Skin epidermis (tissue), 12 donors: ENCODE data around the gene TXNRD2.

Experiments
- H3K27ac ChIP-seq, 21 experiments: fragments of 200-600 bp; sonication (generic) in 11 of 21; one replicate each; pipeline ENCODE4 v1.5.0; 2020; ENCODE audit warnings: mild to moderate bottlenecking in 3 of 21, inconsistent platforms in 2 of 21, moderate library complexity in 2 of 21
- H3K4me3 ChIP-seq, 7 experiments: fragments of 200-600 bp; sonication (generic) in 2 of 7; one replicate each; pipeline ENCODE4 v1.5.0; 2020; ENCODE audit warnings: inconsistent platforms in 2 of 7, mild to moderate bottlenecking in 2 of 7, moderate library complexity in 1 of 7

Gene TXNRD2

GRCh38 chr22:19854778-19855503, 86.7 kb downstream of the TXNRD2 start, which contains the start of the genes GNB1L and RTL10:
Gene GNB1L (minus strand): TSS chr22:19854874. CDS start chr22:19821355, 33,519 bp downstream.
Gene RTL10 (minus strand): TSS chr22:19854874. CDS start chr22:19852261, 2,613 bp downstream.
- Histone ChIP-seq H3K4me3 (peak within 1 kb of the TSS; percentile 64 to 97 (median 89)), H3K27ac (peak within 1 kb of the TSS; percentile 45 to 98 (median 93))

GRCh38 chr22:19853879-19854777, 87.5 kb downstream of the TXNRD2 start:
- peak overlapping the region; percentile 41 to 98 (median 93) for H3K27ac ChIP-seq

GRCh38 chr22:19853058-19853878, 88.3 kb downstream of the TXNRD2 start:
- peak overlapping the region; percentile 64 to 97 (median 89) for H3K4me3 ChIP-seq
- peak overlapping the region in 19 of 21 experiments; percentile 22 to 98 (median 93) for H3K27ac ChIP-seq

More at GRCh38 chr22:19853879-19854777, 87.5 kb downstream of the TXNRD2 start:
- H3K4me3 ChIP-seq, result peak overlapping the region; percentile 64 to 97 (median 89)

- H3K27ac ChIP-seq, result peak overlapping the region in 4 of 21 experiments; percentile 35 to 98 (median 95)
- peak overlapping the region in 3 of 7 experiments; percentile 89 to 94 (median 91) for H3K4me3 ChIP-seq
Measured at GRCh38 chr22:19852177-19852781, 89.3 kb downstream of the TXNRD2 start.

GRCh38 chr22:19851291-19852176, 90.1 kb downstream of the TXNRD2 start:
- Histone ChIP-seq H3K4me3 (peak overlapping the region in 2 of 7 experiments; percentile 91 to 94), H3K27ac (peak overlapping the region in 8 of 21 experiments; percentile 1 to 98 (median 30))

- Histone ChIP-seq H3K27ac (peak overlapping the region in 8 of 21 experiments; percentile 5 to 98 (median 40)), H3K4me3 (no peak overlapping the region)
Measured at GRCh38 chr22:19850763-19851109, 90.9 kb downstream of the TXNRD2 start.

GRCh38 chr22:19849835-19850762, 91.5 kb downstream of the TXNRD2 start:
- Histone ChIP-seq H3K27ac (peak overlapping the region in 10 of 21 experiments; percentile 18 to 98 (median 37)), H3K4me3 (no peak overlapping the region)

- Histone ChIP-seq H3K27ac (peak overlapping the region in 6 of 21 experiments; percentile 5 to 63 (median 24)), H3K4me3 (no peak overlapping the region)
Measured at GRCh38 chr22:19848298-19849224, 93.1 kb downstream of the TXNRD2 start.

- Histone ChIP-seq H3K27ac (no peak overlapping the region), H3K4me3 (no peak overlapping the region)
Measured at GRCh38 chr22:19847345-19847632, 94.3 kb downstream of the TXNRD2 start.

GRCh38 chr22:19846620-19847344, 94.8 kb downstream of the TXNRD2 start:
- Histone ChIP-seq H3K27ac (no peak overlapping the region), H3K4me3 (no peak overlapping the region)

GRCh38 chr22:19845054-19845722, 96.4 kb downstream of the TXNRD2 start:
- peak overlapping the region in 19 of 21 experiments; percentile 2 to 85 (median 65) for H3K27ac ChIP-seq
- H3K4me3 ChIP-seq, result no peak overlapping the region

GRCh38 chr22:19844377-19845053, 97.1 kb downstream of the TXNRD2 start:
- peak overlapping the region in 20 of 21 experiments; percentile 37 to 85 (median 64) for H3K27ac ChIP-seq
- H3K4me3 ChIP-seq, result no peak overlapping the region

- Histone ChIP-seq H3K4me3 (no peak overlapping the region), H3K27ac (peak overlapping the region in 20 of 21 experiments; percentile 22 to 85 (median 64))
Measured at GRCh38 chr22:19843857-19844376, 97.7 kb downstream of the TXNRD2 start.
